ENCODE data around the gene AP5M1.
"Not testable (repeated sequence)": the region's sequence is repeated elsewhere in the genome, so short reads cannot be mapped to it uniquely, and the experiment has no call there.

AP5M1 gene

GRCh38 chr14:57254884-57255283 is 13.9 kb upstream of the AP5M1 start:
- DNase-seq (ENCODE audit: insufficient read length, low spot score), result no peak
- no peak for TF ChIP-seq POU2F2 (IDR thresholded peaks at IDR 0.05; ENCODE audit: low read depth, low read length)
- no peak for TF ChIP-seq TAF1 (IDR thresholded peaks at IDR 0.05; ENCODE audit: low read depth, low read length)
- no peak for TF ChIP-seq PAX5 (IDR thresholded peaks at IDR 0.05; ENCODE audit: insufficient read depth, low read length, severe bottlenecking)
- peak; percentile 71 for FAIRE-seq

GRCh38 chr14:57258221-57258620 is 10.6 kb upstream of the AP5M1 start:
- not testable (repeated sequence) for DNase-seq (ENCODE audit: insufficient read length, low spot score); FAIRE-seq

- no peak for DNase-seq (ENCODE audit: insufficient read length, low spot score)
- no peak for FAIRE-seq
- TF ChIP-seq POLR2AphosphoS5 (IDR thresholded peaks at IDR 0.05; ENCODE audit: low read depth, low read length) (no peak), POLR2A (IDR thresholded peaks at IDR 0.05; ENCODE audit: low read depth, low read length) (no peak), POU2F2 (IDR thresholded peaks at IDR 0.05; ENCODE audit: low read depth, low read length) (no peak), SPI1 (IDR thresholded peaks at IDR 0.05; ENCODE audit: low read depth, low read length) (no peak), PAX5 (IDR thresholded peaks at IDR 0.05; ENCODE audit: insufficient read depth, low read length, severe bottlenecking) (no peak), TAF1 (IDR thresholded peaks at IDR 0.05; ENCODE audit: low read depth, low read length) (no peak)
These were observed 9.1 kb upstream of the AP5M1 start for GRCh38 chr14:57259672-57260071.

- no peak for TF ChIP-seq TAF1 (IDR thresholded peaks at IDR 0.05; ENCODE audit: low read depth, low read length)
- DNase-seq (ENCODE audit: insufficient read length, low spot score) (no peak), FAIRE-seq (no peak)
These were observed 7.2 kb upstream of the AP5M1 start for GRCh38 chr14:57261604-57262003.

DNA sequence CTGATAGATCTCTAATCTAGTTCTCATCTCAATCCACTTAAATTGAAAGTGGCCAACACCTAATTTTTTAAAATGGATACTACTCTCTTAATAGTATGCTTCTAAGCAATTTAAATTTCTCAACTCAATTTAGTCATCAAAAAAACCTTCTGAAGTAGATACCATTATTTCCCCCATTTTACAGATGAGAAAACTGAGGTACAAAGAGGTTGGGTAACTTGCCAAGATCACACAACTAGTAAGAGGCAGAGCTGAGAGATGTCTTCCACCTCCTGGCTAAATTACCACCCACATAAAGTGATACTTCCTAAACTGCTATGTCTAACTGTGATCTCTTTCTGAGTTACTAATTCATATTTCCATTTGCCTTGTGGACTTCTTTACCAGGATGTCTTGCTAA is 6.7 kb upstream of the AP5M1 start:
- FAIRE-seq, result no peak

DNA sequence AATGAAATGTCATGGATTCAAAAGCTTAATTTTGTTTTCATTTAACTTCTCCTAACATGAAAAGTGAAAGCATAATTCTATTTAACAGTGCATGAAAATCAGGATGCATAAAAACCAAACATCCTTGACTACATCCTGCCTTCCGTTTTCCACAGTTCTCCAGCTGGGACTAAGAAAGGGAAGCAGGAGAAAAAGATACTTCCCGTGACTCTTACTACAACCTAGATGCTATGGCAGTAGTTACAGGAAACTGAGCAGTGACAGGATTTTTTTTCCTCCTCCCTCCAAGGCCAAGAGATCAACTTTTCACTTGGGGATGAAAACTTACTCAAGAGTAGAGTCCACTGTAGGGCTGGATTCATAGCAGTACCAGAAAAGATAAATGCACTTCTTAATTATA is 2.7 kb upstream of the AP5M1 start:
- DNase-seq (ENCODE audit: insufficient read length, low spot score) (no peak), FAIRE-seq (no peak)
- TF ChIP-seq POU2F2 (IDR thresholded peaks at IDR 0.05; ENCODE audit: low read depth, low read length) (no peak), SPI1 (IDR thresholded peaks at IDR 0.05; ENCODE audit: low read depth, low read length) (no peak), POLR2A (IDR thresholded peaks at IDR 0.05; ENCODE audit: low read depth, low read length) (no peak), POLR2AphosphoS5 (IDR thresholded peaks at IDR 0.05; ENCODE audit: low read depth, low read length) (no peak), PAX5 (IDR thresholded peaks at IDR 0.05; ENCODE audit: insufficient read depth, low read length, severe bottlenecking) (no peak), TAF1 (IDR thresholded peaks at IDR 0.05; ENCODE audit: low read depth, low read length) (no peak)

More for the DNA sequence above, 6.7 kb upstream of the AP5M1 start:
- DNase-seq (ENCODE audit: insufficient read length, low spot score), result no peak
- TF ChIP-seq POLR2A (IDR thresholded peaks at IDR 0.05; ENCODE audit: low read depth, low read length), result no peak
- no peak for TF ChIP-seq PAX5 (IDR thresholded peaks at IDR 0.05; ENCODE audit: insufficient read depth, low read length, severe bottlenecking)
- TF ChIP-seq POU2F2 (IDR thresholded peaks at IDR 0.05; ENCODE audit: low read depth, low read length), result no peak
- TF ChIP-seq TAF1 (IDR thresholded peaks at IDR 0.05; ENCODE audit: low read depth, low read length), result no peak
- no peak for TF ChIP-seq SPI1 (IDR thresholded peaks at IDR 0.05; ENCODE audit: low read depth, low read length)
- no peak for TF ChIP-seq POLR2AphosphoS5 (IDR thresholded peaks at IDR 0.05; ENCODE audit: low read depth, low read length)

DNA sequence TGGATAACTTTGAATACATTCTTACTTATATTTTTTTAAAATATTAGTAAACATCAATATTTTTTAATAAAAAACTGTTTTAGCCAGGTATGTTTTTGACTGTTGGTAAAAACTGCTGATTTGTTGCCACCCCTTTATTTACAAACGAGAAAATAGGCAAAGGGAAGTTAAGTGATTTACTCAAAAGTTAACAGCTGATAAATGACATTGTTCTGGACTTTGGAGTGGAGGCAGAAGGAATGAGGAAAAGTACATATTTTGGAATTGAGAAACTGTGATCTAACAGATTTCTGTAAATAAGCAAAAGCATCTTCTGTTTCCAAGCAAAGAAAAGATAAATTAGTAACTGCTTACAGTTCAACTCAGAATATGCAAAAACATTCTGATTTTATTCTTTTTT is 4.5 kb downstream of the AP5M1 start:
- TF ChIP-seq PAX5 (IDR thresholded peaks at IDR 0.05; ENCODE audit: insufficient read depth, low read length, severe bottlenecking) (no peak), SPI1 (IDR thresholded peaks at IDR 0.05; ENCODE audit: low read depth, low read length) (no peak), POLR2A (IDR thresholded peaks at IDR 0.05; ENCODE audit: low read depth, low read length) (no peak), TAF1 (IDR thresholded peaks at IDR 0.05; ENCODE audit: low read depth, low read length) (no peak), POLR2AphosphoS5 (IDR thresholded peaks at IDR 0.05; ENCODE audit: low read depth, low read length) (no peak), POU2F2 (IDR thresholded peaks at IDR 0.05; ENCODE audit: low read depth, low read length) (no peak)
- no peak for FAIRE-seq

GRCh38 chr14:57274551-57274950 is 5.8 kb downstream of the AP5M1 start:
- TF ChIP-seq SPI1 (IDR thresholded peaks at IDR 0.05; ENCODE audit: low read depth, low read length) (no peak), TAF1 (IDR thresholded peaks at IDR 0.05; ENCODE audit: low read depth, low read length) (no peak), PAX5 (IDR thresholded peaks at IDR 0.05; ENCODE audit: insufficient read depth, low read length, severe bottlenecking) (no peak), POLR2A (IDR thresholded peaks at IDR 0.05; ENCODE audit: low read depth, low read length) (no peak), POLR2AphosphoS5 (IDR thresholded peaks at IDR 0.05; ENCODE audit: low read depth, low read length) (no peak), POU2F2 (IDR thresholded peaks at IDR 0.05; ENCODE audit: low read depth, low read length) (no peak)
- no peak for DNase-seq (ENCODE audit: insufficient read length, low spot score)
- no peak for FAIRE-seq

More for the DNA sequence above, 4.5 kb downstream of the AP5M1 start:
- DNase-seq (ENCODE audit: insufficient read length, low spot score), result no peak

DNA sequence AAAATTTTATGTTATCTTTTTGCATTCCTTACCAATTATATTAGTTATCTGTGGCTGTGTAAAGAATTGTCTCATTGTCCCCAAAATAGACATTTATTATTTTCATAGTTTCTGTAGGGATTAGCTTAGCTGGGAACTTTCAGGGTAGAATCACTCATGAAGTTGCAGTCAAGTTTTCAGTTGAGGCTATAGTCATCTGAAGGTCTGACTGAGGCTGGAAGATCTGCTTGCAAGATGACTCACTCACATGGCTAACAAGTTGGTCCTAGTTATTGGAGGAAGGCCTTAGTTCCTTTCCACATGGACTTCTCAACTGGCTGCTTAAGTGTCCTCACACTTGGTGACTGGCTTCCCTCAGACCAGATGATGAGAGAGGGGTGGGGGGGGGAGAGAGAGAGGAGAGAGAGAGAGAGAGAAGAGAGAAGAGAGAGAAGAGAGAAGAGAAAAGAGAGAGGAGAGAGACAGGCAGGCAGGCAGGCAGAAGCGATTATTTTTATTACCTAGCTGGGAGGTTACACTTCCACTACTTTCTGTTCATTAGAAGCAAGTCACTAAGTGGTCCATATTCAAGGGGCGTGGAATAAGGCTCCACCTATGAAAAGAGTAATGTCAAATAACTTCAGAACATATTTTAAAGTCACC is 6.4 kb downstream of the AP5M1 start:
- DNase-seq (ENCODE audit: insufficient read length, low spot score) (no peak), FAIRE-seq (no peak)
- TF ChIP-seq TAF1 (IDR thresholded peaks at IDR 0.05; ENCODE audit: low read depth, low read length) (no peak), POLR2A (IDR thresholded peaks at IDR 0.05; ENCODE audit: low read depth, low read length) (no peak), SPI1 (IDR thresholded peaks at IDR 0.05; ENCODE audit: low read depth, low read length) (no peak), POLR2AphosphoS5 (IDR thresholded peaks at IDR 0.05; ENCODE audit: low read depth, low read length) (no peak), PAX5 (IDR thresholded peaks at IDR 0.05; ENCODE audit: insufficient read depth, low read length, severe bottlenecking) (no peak), POU2F2 (IDR thresholded peaks at IDR 0.05; ENCODE audit: low read depth, low read length) (no peak)

GRCh38 chr14:57277062-57277461 is 8.3 kb downstream of the AP5M1 start:
- FAIRE-seq (no peak), DNase-seq (ENCODE audit: insufficient read length, low spot score) (no peak)
- no peak for TF ChIP-seq POU2F2 (IDR thresholded peaks at IDR 0.05; ENCODE audit: low read depth, low read length)
- TF ChIP-seq POLR2A (IDR thresholded peaks at IDR 0.05; ENCODE audit: low read depth, low read length), result no peak
- no peak for TF ChIP-seq PAX5 (IDR thresholded peaks at IDR 0.05; ENCODE audit: insufficient read depth, low read length, severe bottlenecking)
- TF ChIP-seq TAF1 (IDR thresholded peaks at IDR 0.05; ENCODE audit: low read depth, low read length), result no peak
- TF ChIP-seq POLR2AphosphoS5 (IDR thresholded peaks at IDR 0.05; ENCODE audit: low read depth, low read length), result no peak
- no peak for TF ChIP-seq SPI1 (IDR thresholded peaks at IDR 0.05; ENCODE audit: low read depth, low read length)

Measured in GM12891 (cell line).